Rectal smooth muscle tissue (tissue), 1 donor: ENCODE measurements around the gene HTRA1.

Source experiments
- H3K27ac ChIP-seq: one replicate; pipeline ENCODE4 v1.7.0; 2013; ENCODE audit warnings: low read depth, low read length, inconsistent platforms
- H3K27me3 ChIP-seq: one replicate; pipeline ENCODE4 v1.7.0; 2013; ENCODE audit warnings: low read length; ENCODE audit not compliant: control insufficient read depth, insufficient read depth
- H3K36me3 ChIP-seq: one replicate; pipeline ENCODE4 v1.7.0; 2013; ENCODE audit warnings: low read length; ENCODE audit not compliant: control insufficient read depth, insufficient read depth
- H3K4me1 ChIP-seq: one replicate; pipeline ENCODE4 v1.7.0; 2013; ENCODE audit warnings: low read length; ENCODE audit not compliant: control insufficient read depth, insufficient read depth
- H3K4me3 ChIP-seq: one replicate; pipeline ENCODE4 v1.7.0; 2013; ENCODE audit warnings: low read length
- H3K9ac ChIP-seq: one replicate; pipeline ENCODE4 v1.7.0; 2013; ENCODE audit warnings: low read length

HTRA1 gene

DNA sequence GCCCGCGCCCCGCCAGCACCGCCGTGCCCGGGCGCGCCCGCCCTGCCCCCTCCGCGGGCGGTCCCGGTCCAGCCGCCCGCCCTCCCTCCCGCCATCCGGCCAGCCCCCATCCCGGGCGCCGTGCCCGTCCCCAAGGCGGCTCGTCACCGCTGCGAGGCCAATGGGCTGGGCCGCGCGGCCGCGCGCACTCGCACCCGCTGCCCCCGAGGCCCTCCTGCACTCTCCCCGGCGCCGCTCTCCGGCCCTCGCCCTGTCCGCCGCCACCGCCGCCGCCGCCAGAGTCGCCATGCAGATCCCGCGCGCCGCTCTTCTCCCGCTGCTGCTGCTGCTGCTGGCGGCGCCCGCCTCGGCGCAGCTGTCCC is at the start of gene HTRA1:
Gene HTRA1 (plus strand): TSS at position 187 of the 362 bp plus-strand sequence. CDS start 100 bp downstream, at position 287.
- H3K36me3 ChIP-seq = no peaks in the 10 kb centered on the region
- peaks cover 4% of the 10 kb centered on the region for H3K4me1 ChIP-seq
- H3K4me3 ChIP-seq = peak within 1 kb of the TSS; percentile 74
- H3K27ac ChIP-seq = peak within 1 kb of the TSS; percentile 78
- no peak within 1 kb of the TSS for H3K9ac ChIP-seq
- peaks cover 12% of the 10 kb centered on the region for H3K27me3 ChIP-seq

DNA sequence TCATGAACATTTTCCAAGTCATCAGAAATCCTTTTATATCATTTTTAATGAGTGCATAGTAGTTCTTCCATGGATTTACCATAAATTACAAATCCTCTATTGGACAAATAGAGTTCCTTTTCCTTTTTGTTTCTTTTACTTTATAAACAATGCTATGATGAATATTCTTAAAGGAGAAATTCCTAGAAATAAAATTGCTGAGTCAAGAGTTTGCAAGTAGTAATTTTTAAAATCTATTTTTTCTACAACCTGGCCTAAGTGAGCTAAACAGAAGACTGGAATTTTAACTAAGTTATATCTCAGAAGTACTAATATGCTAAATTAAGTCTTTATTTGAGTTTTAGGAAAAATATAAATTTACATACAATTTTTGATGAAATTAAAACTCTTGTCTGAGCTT is 48.0 kb upstream of the HTRA1 start:
- H3K36me3 ChIP-seq = peaks cover 4% of the 10 kb centered on the region
- no peak overlapping the region for H3K4me3 ChIP-seq
- H3K27me3 ChIP-seq = no peaks in the 10 kb centered on the region
- H3K4me1 ChIP-seq = no peaks in the 10 kb centered on the region
- H3K9ac ChIP-seq = no peak overlapping the region
- no peak overlapping the region for H3K27ac ChIP-seq

DNA sequence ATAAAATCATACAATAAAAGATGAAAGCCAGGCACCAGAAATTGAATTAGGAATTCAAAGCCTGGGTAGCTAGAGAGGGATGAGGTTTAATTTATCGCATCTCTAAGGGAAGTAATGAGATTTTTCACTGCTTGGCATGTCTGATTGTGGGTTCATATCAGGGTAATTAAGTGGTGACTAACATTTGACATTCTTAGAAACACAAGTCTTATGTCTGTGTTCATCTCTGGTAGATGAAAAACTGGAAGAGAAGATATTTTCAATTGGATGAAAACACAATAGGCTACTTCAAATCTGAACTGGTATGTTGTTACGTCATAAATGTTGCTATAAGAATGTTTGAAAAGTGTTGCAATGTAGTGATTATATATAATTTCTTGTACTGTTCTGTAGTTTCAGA is 43.7 kb upstream of the HTRA1 start:
- peaks cover 5% of the 10 kb centered on the region for H3K36me3 ChIP-seq
- no peak overlapping the region for H3K4me3 ChIP-seq
- peaks cover 9% of the 10 kb centered on the region for H3K4me1 ChIP-seq
- H3K9ac ChIP-seq = no peak overlapping the region
- no peak overlapping the region for H3K27ac ChIP-seq
- no peaks in the 10 kb centered on the region for H3K27me3 ChIP-seq

DNA sequence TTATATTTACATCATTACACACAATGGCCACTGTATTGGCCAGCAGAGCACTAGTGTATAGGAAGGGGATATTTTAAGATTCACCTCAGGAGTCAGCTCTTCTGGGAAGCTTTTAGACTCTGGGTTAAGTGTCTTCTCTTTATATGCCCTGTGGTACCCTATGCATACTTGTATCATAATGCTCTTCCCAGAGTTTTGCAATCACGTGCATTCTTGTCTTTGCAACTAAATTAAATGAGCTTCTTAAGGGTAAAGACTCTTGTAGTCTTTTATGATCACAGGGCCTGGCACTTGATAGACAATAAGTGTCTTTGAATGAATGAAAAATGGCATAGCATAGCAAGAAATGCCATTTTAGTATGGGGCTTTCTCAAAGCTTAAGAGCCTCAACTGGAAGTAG is 42.3 kb upstream of the HTRA1 start:
- Histone ChIP-seq H3K27ac (no peak overlapping the region), H3K36me3 (peaks cover 3% of the 10 kb centered on the region), H3K9ac (no peak overlapping the region), H3K4me1 (peaks cover 9% of the 10 kb centered on the region), H3K27me3 (no peaks in the 10 kb centered on the region), H3K4me3 (no peak overlapping the region)

DNA sequence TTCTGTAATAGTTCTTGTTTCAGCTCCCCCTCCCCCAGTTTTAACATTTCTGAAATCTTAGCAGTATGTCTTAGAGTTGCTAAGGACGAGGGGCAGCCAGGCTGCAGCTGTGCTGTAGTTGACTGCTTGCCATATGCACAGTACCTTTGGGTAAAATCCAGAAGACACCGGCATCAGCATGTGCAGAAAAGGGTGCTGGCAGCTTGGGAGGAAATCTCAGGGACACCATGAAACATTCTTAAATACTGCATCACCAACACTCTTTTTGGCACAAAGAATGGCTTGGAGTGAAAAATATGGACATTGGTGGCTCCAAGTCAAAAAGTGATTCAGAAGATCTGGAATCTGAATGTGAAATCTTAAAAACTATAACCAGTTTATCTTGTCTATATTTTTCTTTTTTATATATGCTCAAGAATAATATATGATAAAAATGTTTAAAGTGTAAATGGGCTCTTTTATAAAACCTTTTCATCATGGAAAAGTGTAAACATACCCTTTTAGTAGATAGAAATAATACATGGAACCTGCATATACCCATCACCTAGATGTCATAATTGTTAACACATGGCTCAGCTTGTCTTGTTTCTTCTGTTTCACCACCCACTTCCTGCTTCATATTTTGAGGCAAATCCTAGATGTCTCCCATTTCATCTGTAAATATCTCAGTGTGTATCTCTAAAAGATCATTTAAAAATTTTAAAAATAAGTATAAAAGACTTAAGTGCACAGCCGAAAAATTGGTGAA is 41.3 kb upstream of the HTRA1 start:
- H3K27me3 ChIP-seq = no peaks in the 10 kb centered on the region
- no peak overlapping the region for H3K4me3 ChIP-seq
- peaks cover 9% of the 10 kb centered on the region for H3K4me1 ChIP-seq
- no peak overlapping the region for H3K9ac ChIP-seq
- H3K36me3 ChIP-seq = peaks cover 3% of the 10 kb centered on the region
- no peak overlapping the region for H3K27ac ChIP-seq

DNA sequence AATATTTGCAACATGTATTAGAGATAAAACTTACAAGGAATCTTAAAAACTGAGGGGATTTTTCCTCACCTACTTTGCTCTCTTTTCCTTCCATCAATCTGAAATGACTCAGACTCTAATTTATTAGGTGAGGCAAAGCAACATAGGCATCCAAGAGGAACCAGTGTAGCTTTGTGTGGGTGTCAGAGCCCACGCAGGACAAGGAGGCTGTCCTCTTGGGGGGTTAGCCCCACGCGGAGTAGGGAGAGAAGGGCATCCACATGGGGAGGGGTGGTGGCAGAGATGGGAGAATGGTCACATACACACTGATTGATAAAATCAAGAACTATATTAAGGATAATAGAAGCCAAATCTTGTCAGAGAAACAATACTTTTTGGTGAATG is 40.7 kb upstream of the HTRA1 start:
- no peak overlapping the region for H3K4me3 ChIP-seq
- no peak overlapping the region for H3K27ac ChIP-seq
- peaks cover 9% of the 10 kb centered on the region for H3K4me1 ChIP-seq
- H3K27me3 ChIP-seq = no peaks in the 10 kb centered on the region
- H3K36me3 ChIP-seq = peaks cover 3% of the 10 kb centered on the region
- no peak overlapping the region for H3K9ac ChIP-seq

DNA sequence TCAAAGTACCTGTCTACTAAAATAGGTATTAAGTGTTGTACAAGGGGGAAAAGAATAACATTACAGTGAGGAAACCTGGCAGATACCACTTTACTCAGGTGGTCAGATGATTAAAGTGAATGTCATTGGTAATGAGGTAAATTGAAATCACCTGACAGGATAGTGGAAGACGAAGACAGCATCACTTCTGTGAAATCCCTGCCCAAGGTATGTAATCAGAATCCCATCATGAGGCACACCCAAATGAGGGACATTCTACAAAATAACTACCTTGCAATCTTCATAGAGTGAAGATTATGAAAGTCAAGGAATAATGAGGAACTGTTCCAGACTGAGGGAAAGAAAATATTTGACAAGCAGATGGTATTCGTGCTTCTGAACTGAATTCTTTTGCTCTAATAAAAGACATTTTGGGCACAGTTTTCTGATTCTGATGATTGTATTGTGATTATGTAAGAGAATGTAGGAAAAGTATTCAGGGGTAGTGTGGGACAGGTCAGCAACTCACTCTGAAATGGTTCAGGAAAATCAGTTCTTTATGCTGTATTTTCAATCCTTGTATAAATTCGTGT is 40.2 kb upstream of the HTRA1 start:
- Histone ChIP-seq H3K4me1 (peaks cover 9% of the 10 kb centered on the region), H3K27me3 (no peaks in the 10 kb centered on the region), H3K4me3 (no peak overlapping the region), H3K36me3 (peaks cover 3% of the 10 kb centered on the region), H3K27ac (no peak overlapping the region), H3K9ac (no peak overlapping the region)

DNA sequence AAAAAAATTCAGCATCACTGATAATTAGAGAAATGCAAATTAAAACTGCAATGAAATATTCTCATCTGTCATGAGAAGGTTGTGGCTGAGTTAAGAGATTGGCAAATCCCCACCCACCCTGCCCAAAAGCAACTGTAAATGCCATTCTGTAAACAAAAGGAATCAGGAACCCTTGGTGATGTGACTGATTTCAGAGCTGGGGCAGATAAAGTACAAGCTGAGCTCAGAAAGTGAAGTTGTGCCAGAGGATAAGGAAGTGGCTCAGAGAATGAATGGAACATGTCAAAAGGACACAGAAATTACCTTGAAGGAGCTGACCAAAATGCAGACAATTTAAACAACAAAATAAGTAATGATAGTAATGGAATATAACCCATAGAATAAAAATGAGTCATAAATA is 39.6 kb upstream of the HTRA1 start:
- Histone ChIP-seq H3K27me3 (no peaks in the 10 kb centered on the region), H3K36me3 (peaks cover 3% of the 10 kb centered on the region), H3K4me1 (peaks cover 9% of the 10 kb centered on the region), H3K27ac (no peak overlapping the region), H3K4me3 (no peak overlapping the region), H3K9ac (no peak overlapping the region)

DNA sequence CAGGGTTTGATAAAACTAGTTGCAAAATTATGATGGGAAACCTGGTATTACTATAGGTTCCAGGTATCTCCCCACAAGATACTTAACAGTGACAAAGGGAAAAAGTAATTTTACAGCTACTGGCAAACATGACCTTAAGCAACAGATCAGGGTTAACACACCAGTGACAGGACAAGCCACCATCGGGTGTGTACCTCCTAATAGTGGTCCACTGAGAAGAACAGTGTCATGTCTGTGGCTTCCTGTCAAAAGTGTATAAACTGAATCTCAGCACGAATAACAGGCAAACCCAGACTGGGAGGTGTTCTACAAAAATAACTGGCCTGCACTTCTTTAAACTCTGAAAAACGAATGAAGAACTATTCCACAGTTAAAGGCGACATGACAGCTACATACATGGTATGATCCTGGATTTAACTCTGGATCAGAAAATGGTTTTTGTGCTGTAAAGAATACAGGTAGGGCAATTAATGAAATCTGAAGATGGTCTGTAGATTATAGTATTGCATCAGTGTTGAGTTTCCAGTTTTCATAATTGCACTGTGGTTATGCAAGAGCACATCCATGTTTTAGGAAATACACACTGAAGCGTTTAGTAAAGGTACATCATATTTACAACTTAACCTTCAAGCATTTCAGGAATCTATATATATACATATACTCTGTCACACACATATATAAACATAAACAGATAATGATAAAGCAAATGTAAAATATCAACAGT is 38.9 kb upstream of the HTRA1 start:
- H3K27me3 ChIP-seq = no peaks in the 10 kb centered on the region
- no peak overlapping the region for H3K27ac ChIP-seq
- H3K4me3 ChIP-seq = no peak overlapping the region
- peaks cover 3% of the 10 kb centered on the region for H3K36me3 ChIP-seq
- peaks cover 9% of the 10 kb centered on the region for H3K4me1 ChIP-seq
- no peak overlapping the region for H3K9ac ChIP-seq

DNA sequence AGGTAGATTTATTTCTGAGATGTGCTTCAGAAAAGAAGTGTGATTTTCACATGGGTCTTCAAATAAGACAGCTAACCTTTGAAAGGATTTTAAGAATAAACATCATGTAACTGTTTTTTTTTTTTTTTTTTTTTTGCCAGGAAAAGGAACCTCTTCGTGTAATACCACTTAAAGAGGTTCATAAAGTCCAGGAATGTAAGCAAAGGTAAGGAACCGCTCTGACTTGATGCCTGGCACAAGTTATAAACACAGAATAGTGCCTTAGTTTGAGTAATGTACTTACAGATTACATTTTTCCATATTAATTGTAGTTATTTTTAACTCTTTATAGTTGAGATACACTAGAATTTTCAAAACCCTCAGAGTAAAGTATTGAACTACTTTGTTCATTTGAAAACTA is 37.3 kb upstream of the HTRA1 start:
- Histone ChIP-seq H3K27me3 (no peaks in the 10 kb centered on the region), H3K27ac (no peak overlapping the region), H3K36me3 (peaks cover 3% of the 10 kb centered on the region), H3K9ac (no peak overlapping the region), H3K4me3 (no peak overlapping the region), H3K4me1 (peaks cover 11% of the 10 kb centered on the region)

DNA sequence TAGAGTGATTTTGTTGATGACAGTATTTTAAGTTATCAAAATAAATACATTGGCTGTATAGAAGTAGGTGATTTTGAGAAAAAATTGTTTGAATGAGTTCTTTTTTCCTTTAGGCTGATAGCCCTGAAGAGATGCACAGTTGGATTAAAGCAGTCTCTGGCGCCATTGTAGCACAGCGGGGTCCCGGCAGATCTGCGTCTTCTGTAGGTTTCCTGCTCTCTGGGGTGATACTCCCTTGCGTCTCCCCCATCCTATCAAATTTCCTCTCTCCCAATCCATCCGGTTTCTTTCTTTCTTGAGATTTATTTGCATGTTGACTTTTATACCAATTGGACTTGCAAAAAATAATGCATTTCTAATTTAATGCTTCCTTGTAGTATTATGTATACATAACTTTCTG is 34.5 kb upstream of the HTRA1 start:
- Histone ChIP-seq H3K4me1 (peaks cover 6% of the 10 kb centered on the region), H3K27me3 (no peaks in the 10 kb centered on the region), H3K4me3 (no peak overlapping the region), H3K36me3 (peaks cover 6% of the 10 kb centered on the region), H3K9ac (no peak overlapping the region), H3K27ac (no peak overlapping the region)

DNA sequence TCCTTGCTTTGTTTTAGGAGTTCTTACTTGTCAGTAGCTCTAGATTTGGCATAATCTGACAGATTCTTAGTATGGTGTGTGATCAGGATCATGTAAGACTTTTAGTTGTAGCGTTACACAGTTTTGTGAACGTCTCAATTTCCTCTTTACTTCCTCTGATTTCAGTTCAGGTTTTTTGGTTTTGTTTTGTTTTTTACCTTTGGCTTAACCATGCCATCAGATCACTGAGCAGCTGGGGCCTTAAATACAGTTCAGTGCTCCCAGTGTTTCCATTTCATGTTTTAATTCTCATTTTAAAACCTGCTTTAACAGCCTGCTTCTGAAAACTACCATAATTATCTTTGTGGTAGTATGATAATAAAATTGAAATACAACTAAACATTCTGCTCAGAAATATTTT is 34.1 kb upstream of the HTRA1 start:
- H3K27ac ChIP-seq = no peak overlapping the region
- H3K9ac ChIP-seq = no peak overlapping the region
- no peaks in the 10 kb centered on the region for H3K27me3 ChIP-seq
- no peak overlapping the region for H3K4me3 ChIP-seq
- H3K36me3 ChIP-seq = peaks cover 6% of the 10 kb centered on the region
- H3K4me1 ChIP-seq = peaks cover 4% of the 10 kb centered on the region
